Ecto neural progenitor cell (in vitro differentiated cells): ENCODE measurements around the gene ZNF577.
"Not testable (repeated sequence)": the region's sequence is repeated elsewhere in the genome, so short reads cannot be mapped to it uniquely, and the experiment has no call there.

Experiments used
- DNase-seq: peaks from one replicate; pipeline ENCODE4 v3.0.0-alpha.2; 2018; ENCODE audit warnings: low spot score

ZNF577 gene

DNA sequence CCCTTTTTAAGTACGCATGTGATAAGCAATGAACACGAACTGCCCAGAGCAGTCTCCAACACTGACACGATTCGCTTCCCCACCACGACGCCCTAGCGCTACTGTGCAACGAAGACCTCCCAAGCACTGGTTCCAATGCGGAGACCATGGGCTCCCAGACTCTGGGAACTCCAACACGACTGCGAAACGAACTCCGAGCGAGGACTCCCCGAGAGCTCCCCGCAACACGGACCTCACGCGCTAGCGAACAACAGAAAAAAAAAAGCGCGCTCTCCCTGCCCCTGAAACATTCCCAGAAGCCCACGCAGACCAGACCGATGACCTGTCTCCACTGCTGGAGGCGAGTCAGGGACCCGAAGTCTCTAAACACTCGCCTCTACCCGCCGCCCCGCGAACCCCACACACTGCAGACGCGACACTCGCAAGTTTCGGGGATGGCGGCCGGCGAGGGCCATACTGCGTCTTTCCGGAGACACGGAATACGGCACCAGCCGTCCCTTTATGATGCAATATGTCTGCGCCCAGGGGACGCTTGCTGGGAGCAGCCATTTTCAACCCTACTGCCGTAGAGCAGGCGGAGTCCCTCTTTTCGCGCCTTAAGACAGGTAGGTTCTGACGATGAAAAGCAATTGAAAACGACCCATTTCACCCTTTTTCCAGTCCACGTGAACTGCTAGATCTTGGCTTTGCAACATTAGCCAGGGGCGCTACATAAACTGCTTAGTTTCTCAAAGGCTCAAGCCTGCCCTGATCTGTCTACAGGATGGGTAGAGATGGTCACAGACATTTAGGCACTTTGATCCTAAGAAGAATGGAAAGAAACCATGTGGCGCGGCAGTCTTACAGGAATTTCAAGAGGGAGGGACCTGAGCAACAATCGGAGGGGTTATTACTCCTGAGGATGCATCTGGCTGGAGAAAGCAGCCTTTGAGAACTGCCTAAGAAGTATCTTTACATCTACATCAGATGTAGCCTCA lies at the start of gene ZNF577:
Gene ZNF577 (minus strand): TSS at position 430 of the 977 bp plus-strand sequence. CDS start 7,569 bp downstream, outside the sequence.
- peak; percentile 86 for DNase-seq

DNA sequence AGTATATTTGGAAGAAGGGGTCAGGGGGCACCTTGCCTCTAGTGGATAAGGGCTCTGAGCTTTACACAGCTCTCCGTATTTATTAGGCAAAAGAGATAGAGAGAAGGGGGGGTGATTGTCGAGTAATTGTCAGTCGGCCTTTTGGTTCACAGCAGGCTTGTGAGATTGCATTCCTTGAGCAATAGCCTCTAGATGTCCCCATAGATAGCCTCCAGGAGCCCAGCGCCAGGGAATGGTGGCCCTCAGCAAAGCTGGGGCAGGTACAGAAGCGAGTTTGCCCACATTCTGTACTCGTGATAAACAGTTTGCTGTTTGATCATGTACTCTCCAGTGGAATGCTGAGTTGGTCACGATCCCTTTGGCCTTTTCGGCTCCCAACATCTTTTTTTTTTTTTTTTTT lies 44.2 kb upstream of the ZNF577 start:
- no peak for DNase-seq

DNA sequence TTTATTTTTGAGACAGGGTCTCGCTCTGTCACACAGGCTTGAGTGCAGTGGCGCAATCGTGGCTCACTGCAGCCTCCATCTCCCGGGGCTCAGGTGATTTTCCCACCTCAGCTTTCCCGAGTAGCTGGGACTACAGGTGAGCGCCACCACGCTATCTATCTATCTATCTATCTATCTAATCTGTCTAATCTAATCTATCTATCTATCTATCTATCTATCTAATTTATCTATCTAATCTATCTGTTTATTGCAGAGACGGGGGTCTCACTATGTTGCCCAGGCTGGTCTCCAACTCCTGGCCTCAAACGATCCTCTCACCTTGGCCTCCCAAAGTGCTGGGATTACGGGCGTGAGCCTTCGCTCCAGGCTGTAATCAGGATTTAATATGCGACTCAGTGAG lies 40.1 kb upstream of the ZNF577 start:
- no peak for DNase-seq

DNA sequence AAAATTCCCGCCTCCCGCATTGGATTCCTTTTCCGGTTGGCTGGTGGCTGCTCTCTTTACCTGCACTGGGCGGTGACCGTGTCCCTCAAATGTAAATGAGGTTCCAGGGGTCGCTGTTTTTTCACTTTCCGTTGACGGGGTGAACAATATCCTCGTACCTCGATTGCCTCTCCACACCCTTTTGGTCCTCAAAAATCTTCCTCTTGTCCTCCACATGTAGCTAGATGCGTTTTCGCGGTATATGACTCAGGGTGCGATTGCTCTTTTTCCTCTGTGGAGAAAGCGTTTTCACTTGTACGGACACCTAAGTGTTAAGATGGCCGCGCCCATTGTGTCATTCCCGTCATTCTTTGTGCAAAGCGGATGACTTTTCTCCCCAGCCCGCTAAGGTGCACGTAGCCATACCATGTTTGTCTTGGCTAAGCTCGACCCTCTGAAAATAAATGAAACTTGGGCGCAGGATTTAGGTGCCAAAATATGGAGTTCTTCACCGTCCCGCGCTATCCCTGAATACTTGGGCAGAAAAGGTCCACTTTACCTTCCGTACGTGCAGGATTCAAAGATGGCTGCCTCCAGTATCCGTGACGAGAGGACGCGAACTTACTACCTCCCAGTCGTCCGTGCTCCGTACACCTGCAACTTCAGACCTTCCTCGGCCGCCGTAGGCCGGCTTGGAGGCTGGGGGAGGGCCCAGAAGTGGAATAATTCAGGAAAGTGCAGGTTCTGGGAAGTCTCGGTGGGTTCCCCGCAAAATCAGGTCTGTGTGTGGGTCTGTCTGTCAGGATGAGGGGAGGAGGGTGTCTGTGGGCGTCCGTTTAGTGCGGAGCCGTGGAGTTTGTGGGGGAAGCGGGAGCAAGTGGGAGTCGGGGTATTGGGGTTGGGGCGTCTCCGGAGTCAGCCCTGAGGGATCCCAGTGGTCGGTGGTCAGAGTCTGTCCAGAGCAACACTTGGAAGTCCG lies 39.3 kb upstream of the ZNF577 start, which contains the start of gene ZNF613:
Gene ZNF613 (plus strand): TSS at position 689 of the 958 bp plus-strand sequence. CDS start 8,749 bp downstream, outside the sequence.
- DNase-seq, result peak; percentile 90

DNA sequence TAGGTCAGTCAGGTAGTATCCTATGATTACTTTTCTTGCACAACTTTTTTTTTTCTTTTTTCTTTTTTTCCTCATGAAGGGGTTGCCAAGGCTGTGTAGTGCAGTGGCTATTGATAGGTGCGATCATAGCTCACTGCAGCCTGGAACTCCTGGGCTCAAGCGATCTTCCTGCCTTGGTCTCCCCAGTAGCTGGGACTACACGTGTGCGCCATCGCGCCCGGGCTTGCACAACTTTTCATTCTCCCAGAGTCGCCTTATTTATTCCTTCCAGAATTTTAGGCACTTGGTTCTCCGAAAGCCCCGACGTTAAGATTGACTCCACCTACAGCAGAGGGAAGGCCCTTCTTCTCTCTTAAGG lies 38.7 kb upstream of the ZNF577 start:
- DNase-seq, result no peak

DNA sequence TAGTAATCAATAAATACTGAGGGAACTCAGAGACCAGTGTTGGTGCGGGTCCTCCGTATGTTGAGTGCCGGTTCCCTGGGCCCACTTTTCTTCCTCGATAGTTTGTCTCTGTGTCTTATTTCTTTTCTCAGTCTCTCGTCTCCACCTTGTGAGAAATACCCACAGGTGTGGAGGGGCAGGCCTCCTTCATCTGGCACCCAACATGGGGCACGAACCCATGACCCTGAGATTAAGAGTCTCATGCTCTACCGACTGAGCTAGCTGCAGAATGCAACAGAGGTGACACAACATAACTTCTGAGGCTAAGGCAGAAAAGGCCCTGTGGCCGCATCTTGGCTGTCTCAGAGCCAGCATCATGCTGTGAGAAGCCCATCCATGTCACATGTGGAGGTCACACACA lies 34.2 kb upstream of the ZNF577 start:
- no peak for DNase-seq

DNA sequence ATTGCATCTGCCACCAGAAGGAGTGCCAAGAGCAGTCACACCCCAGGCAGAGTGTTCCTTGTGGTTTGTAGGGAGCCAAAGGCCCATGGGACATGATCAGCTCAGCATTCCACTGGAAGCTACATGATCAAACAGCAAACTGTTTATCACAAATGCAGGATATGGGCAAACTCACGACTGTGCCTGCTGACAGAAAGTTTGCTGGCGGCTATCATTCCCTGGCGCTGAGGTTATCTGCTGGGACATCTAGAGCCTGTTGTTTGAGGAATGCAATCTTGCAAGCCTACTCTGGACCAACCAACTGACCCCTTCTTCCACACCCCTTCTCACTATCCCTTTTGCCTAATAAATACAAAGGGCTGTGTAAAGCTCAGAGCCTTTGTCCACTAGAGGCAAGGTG lies 31.9 kb upstream of the ZNF577 start:
- no peak for DNase-seq

DNA sequence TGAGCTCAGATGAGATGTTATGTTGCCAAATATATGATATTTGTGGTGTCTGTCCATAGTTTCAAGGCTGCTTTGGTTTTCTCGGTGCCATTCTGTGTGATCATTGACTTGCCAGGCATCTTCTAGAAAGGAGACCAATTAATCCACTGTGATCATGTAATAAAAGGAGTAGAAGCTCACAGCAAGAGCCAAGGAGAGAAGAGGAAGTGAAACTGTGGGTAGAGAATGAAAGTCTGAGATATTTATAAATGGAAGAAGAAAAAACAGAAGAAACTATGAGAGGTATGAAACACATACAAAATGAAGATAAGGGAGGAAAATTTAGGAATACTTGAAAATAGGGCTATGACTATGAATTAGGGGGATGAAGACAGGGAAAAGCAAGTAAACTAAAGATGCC lies 28.4 kb upstream of the ZNF577 start:
- DNase-seq, result no peak

DNA sequence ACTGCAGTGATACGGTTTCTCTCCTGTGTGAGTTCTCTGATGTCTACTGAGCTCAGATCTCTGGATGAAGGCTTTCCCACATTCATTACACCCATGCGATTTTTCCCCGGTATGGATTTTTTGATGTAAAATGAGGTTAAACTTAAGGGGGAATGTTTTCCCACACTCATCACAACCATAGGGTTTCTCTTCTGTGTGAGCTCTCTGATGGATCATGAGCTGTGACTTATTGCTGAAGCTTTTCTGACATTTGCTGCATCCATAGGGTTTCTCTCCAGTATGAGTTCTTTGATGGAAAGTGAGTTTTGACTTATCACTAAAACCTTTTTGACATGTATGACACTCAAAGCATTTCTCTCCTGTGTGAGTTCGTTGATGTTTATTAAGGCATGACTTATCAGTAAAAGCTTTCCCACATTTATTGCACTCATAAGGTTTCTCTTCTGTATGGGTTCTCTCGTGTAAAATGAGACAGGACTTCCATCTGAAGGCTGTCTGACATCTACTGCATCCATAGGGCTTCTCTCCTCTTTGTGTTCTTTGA lies 27.6 kb upstream of the ZNF577 start:
- DNase-seq, result no peak

DNA sequence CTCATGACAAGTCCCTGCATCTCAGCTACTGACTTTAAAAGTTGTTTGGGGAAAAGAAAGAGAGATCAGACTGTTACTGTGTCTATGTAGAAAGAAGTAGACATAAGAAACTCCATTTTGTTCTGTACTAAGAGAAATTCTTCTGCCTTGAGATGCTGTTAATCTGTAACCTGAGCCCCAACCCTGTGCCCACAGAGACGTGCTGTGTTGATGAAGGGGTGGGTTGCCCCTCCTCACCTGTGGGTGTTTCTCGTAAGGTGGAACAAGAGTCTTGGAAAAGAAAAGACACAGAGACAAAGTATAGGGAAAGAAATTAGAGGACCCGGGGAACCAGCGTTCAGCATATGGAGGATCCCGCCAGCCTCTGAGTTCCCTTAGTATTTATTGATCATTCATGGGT lies 20.2 kb upstream of the ZNF577 start:
- not testable (repeated sequence) for DNase-seq

DNA sequence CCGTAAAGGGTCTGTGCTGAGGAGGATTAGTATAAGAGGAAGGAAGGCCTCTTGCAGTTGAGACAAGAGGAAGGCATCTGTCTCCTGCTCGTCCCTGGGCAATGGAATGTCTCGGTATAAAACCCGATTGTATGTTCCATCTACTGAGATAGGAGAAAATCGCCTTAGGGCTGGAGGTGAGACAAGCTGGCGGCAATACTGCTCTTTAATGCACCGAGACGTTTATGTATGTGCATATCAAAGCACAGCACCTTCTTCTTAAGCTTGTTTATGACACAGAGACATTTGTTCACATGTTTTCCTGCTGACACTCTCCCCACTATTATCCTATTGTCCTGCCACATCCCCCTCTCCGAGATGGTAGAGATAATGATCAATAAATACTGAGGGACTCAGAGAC lies 18.4 kb upstream of the ZNF577 start:
- not testable (repeated sequence) for DNase-seq

DNA sequence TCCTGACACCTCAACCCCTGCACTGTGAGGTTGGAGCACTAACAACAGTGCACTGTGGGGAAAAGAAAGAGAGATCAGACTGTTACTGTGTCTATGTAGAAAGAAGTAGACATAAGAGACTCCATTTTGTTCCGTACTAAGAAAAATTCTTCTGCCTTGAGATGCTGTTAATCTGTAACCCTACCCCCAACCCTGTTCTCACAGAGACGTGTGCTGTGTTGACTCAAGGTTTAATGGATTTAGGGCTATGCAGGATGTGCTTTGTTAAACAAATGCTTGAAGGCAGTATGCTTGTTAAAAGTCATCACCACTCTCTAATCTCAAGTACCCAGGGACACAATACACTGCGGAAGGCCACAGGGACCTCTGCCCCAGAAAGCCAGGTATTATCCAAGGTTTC lies 17.9 kb upstream of the ZNF577 start:
- DNase-seq, result not testable (repeated sequence)

DNA sequence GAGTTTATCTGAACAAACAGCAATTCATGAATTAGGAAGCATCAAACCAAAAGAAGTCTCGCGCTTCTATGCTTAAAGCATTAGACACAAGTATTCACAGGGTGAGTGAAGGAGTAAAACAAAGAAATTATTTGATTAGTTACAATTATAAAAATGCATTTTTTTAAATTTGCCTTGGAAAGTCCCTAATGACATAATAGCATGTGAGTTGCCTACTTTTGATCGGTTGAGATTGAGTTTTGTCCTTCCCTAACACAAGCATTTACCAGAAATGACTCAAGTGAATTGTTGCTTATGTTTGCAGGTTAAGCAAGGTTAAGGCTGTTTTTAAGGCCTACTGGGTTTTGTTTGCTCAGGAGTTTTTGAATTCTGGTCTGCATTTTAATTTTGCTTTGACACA lies 17.5 kb upstream of the ZNF577 start:
- DNase-seq, result no peak

DNA sequence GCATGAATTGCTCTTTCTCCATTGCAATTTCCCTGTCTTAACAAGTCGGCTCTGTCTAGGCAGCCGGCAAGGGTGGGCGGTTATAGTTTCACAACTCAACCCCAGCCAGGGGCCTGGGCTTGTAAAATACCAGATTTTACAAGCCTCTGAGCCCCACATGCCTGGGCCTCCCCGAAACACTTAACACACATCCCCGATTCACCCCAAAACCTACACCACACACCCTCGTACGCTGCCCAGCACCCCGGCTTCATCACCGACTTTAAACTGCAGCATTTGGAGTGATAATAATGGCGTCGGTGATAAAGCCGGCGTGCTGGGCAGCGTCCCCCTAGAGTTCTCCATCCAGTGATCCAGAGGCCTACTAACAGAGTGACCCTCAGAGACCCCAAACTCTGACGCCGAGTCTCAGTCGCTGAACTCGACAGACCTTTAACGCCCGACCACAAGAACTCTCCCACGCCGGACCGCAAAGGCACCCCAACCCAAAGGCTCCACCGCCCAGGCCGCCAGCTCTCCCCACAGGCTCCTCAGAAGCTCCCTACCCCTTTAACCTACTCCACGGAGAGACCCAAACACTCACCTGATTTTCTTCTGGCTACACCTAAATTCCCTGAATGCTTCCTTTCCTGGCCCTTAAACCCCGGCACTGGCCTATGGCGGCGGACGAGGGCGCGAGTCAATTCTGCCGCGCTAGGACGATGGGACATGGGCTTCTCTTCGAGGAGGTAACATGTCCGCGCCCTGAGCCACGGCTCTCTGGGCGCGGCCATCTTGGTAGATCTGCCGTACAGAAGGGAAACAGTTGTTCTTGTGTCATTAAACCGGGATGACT lies 16.8 kb upstream of the ZNF577 start, which contains the start of gene ZNF649:
Gene ZNF649 (minus strand): TSS at position 687 of the 835 bp plus-strand sequence. CDS start 4,910 bp downstream, outside the sequence.
- peak; percentile 88 for DNase-seq

DNA sequence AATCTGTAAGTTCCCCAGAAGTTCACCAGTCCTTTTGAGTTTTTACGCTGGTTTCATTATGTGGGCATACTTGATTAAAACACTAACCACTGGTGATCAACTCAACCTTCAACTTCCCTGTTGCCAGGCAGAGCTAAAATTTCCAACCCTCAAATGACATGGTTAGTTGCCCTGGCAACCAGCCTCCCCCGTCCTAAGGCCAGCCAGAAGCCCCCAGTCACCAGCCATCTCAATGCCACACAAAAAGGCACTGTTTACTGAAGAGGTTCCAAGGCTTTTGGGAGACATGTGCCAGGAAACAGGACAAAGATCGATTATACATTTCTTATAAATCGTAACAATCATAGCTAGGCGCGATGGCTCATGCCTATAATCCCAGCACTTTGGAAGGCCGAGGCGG lies 15.4 kb upstream of the ZNF577 start:
- DNase-seq, result no peak

DNA sequence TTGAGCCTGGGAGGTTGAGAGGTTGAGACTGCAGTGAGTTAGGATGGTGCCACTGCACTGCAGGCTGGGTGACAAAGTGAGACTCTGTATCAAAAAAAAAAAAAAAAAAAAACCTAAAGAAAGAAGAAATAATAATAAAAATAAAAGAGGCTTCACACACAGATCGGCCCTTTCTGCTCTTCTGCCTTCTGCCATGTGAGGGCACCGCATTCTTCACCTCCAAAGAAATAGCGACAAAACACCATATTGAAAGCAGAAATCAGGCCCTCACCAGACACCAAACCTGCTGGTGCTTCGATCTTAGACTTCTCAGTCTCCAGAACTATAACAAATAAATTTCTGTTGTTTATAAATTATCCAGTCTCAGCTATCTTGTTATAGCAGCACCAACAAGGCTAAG lies 14.1 kb upstream of the ZNF577 start:
- DNase-seq, result no peak

DNA sequence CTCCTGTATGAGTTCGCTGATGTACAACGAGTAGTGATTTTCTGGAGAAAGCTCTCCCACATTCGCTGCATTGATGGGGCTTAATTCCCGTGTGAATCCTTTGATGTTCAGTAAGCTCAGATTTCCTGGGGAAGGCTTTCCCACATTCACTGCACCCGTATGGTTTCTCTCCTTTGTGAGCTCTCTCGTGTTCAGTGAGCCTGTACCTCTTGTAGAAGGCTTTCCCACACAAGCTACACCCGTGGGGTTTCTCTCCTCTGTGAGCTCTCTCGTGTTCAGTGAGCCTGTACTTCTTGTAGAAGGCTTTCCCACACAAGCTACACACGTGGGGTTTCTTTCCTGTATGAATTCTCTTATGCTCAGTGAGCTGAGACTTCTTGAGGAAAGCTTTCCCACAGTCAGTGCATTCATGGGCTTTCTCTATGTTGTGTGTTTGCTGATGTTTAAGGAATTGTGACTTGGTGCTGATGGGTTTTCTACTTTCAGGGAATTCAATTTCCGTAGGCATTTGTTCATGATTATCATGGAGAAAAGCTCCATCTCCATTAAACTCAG lies 3.5 kb upstream of the ZNF577 start:
- DNase-seq, result no peak

DNA sequence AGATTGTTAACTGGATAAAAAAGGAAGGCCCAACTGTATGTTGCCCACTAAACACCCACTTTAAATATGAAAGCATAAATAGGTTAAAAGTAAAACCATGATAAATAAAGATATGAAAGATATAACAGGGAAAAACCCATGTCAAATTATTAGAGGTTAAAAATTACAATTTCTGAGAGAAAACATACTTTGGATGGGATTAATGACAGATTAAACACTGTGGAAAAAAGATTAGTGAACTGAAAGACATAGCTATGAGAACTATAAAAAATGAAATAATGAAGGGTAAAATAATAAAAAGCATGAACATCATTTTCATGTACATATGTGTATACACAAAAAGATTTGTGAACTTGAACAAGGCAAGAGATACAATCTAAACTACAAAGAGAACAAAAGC lies 2.2 kb upstream of the ZNF577 start:
- DNase-seq, result no peak

DNA sequence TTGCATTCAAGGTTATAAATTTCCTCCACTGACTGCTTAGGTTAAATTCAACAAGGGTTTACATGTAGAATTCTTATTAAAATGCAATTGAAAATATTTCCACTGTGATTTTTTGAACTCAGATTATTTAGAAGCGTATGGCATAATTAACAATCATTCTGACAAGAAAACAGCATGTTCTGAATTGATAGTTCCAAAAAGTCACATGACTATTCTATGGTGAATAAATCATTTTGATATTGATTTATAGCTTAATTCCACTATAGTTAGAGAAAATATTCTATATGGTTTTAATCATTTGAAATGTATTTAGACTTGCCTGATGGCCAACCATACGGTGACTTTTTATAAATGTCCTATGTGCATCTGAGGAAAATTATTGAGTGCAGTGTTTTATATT lies 3.0 kb downstream of the ZNF577 start:
- DNase-seq, result no peak

DNA sequence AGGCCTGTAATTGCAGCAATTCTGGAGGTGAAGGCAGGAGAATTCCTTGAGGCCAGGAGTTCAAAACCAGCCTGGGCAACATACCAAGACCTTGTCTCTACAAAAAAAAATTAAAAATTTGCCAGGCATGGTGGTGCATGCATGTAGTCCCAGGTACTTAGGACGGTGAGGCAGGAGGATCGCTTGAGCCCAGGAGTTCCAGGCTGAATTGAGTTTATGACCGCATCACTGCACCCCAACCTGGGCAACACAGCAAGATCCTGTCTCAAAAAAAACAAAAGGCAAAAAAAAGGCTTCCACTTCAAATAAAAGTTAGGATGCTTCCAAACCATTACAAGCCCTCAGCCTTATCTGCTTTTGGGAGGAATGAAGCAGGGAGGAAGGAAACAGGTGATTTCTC lies 5.2 kb downstream of the ZNF577 start:
- DNase-seq, result no peak

DNA sequence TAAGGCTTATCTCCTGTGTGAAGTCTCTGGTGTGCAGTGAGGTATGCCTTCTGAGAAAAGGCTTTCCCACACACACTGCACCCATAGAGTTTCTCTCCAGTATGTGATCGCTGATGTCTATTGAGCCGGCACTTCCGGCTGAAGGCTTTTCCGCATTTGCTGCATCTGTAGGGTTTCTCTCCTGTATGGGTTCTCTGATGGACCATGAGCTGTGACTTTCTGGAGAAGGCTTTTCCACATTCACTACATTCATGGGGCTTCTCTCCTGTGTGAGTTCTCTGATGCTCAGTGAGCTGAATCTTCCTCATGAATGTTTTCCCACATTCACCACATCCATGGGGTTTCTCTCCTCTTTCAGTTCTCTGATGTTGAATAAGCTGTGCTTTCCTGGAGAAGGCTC lies 14.7 kb downstream of the ZNF577 start:
- DNase-seq, result no peak
